Measurements from ENCODE around the gene CPXM2.

GRCh38 chr10:123804716-123805115 is 86.9 kb downstream of the CPXM2 start:
- TF ChIP-seq POLR2A (IDR thresholded peaks at IDR 0.05; ENCODE audit: low read depth, low read length) (no peak), TAF1 (IDR thresholded peaks at IDR 0.05; ENCODE audit: low read depth, low read length) (no peak), POLR2AphosphoS5 (IDR thresholded peaks at IDR 0.05; ENCODE audit: low read depth, low read length) (no peak), POU2F2 (IDR thresholded peaks at IDR 0.05; ENCODE audit: low read depth, low read length) (no peak)
